ENCODE measurements around the gene CREB3L2. TPM values are rescaled to one million over a fixed set of nuclear protein-coding genes. Genes with fewer than 3 reads are reported as not detected.

The CREB3L2 gene
- total RNA-seq, 1 donor from 2014 or later, result 28.9 TPM

DNA sequence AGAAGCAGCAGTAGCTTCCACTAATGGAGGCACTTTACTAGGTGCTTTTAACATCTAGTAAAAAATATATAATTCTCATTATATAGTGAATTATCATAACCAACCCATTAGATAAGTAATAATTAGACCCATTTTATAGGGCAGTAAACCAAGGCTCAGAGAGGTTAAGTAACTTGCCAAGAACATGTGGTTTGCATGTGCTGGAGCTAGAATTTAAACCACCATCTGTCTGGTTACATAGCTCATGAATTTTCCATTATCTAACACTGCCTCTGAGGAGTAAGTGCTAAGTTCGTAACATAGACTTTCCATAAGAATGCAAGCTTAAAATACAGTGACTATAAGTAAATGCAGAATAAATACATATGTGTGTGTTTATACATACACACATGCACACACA is 41.9 kb downstream of the CREB3L2 start:
- no peak overlapping the region for H3K27ac ChIP-seq (replicated peaks)

DNA sequence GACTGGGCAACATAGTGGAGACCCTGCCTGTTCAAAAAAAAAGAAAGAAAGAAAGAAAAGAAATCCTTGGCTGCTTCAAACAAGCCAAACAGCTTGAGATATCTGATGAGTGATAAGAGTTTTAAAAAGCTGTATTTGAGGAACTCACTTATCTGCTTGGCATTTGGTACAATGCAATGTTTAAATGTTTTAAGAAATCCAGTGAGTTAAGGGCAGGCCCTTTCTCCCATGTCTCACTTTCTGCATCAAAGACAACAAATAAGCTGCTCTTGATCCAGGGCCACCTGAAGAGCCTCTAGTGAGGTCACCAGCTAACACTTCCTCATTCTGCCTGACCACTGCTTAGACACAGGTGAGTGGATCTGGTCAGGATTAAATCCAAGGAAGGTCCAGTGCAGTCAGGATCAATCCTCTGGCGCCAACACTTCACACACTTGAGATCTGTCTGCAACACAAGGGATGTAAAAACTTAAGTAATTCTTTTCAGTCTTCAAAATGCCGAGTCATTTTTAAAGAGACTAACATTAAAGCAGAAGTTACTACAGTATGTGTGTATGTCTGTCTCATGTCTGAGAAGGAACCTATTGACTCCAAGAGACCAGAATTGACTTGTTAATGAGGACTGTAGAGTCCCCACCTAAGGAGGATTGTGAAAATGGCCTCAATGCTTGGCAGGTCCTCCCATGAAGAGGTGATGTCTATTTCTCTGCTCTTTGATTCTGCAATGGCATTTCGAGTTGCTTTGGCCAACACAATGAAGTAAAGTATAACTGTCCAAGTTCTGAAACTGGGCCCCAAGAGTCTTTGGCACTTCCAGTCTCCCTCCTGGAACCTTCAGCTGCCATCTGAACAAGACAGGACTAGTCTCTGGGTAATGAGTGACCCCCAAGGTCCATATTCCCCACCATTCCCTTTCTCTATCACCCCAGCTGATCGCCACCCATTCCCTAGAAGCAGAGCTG is 43.1 kb downstream of the CREB3L2 start:
- DNase-seq, result no peak
- TF ChIP-seq, protein P1, sequence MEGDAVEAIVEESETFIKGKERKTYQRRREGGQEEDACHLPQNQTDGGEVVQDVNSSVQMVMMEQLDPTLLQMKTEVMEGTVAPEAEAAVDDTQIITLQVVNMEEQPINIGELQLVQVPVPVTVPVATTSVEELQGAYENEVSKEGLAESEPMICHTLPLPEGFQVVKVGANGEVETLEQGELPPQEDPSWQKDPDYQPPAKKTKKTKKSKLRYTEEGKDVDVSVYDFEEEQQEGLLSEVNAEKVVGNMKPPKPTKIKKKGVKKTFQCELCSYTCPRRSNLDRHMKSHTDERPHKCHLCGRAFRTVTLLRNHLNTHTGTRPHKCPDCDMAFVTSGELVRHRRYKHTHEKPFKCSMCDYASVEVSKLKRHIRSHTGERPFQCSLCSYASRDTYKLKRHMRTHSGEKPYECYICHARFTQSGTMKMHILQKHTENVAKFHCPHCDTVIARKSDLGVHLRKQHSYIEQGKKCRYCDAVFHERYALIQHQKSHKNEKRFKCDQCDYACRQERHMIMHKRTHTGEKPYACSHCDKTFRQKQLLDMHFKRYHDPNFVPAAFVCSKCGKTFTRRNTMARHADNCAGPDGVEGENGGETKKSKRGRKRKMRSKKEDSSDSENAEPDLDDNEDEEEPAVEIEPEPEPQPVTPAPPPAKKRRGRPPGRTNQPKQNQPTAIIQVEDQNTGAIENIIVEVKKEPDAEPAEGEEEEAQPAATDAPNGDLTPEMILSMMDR (IDR thresholded peaks at IDR 0.05; ENCODE audit: borderline replicate concordance), result no peak
- H3K27me3 ChIP-seq (ENCODE audit: low read depth), result no peaks in the 10 kb centered on the region
- H3K27ac ChIP-seq (replicated peaks), result peak overlapping the region; percentile 59
- H3K36me3 ChIP-seq, result no peaks in the 10 kb centered on the region
- peaks cover 78% of the 10 kb centered on the region for H3K4me1 ChIP-seq
- H3K9me3 ChIP-seq (replicated peaks), result no peaks in the 10 kb centered on the region
- intact Hi-C loops (cut with micrococcal nuclease), result no loop called here
- H3K4me3 ChIP-seq, result no peak overlapping the region

More for the DNA sequence above, 41.9 kb downstream of the CREB3L2 start:
- intact Hi-C loops (cut with micrococcal nuclease), result no loop called here
- Histone ChIP-seq H3K36me3 (no peaks in the 10 kb centered on the region), H3K4me1 (peaks cover 76% of the 10 kb centered on the region), H3K27me3 (ENCODE audit: low read depth) (no peaks in the 10 kb centered on the region), H3K4me3 (no peak overlapping the region), H3K9me3 (replicated peaks) (no peaks in the 10 kb centered on the region)
- DNase-seq, result no peak
- TF ChIP-seq, protein P1 (IDR thresholded peaks at IDR 0.05; ENCODE audit: borderline replicate concordance), result no peak

DNA sequence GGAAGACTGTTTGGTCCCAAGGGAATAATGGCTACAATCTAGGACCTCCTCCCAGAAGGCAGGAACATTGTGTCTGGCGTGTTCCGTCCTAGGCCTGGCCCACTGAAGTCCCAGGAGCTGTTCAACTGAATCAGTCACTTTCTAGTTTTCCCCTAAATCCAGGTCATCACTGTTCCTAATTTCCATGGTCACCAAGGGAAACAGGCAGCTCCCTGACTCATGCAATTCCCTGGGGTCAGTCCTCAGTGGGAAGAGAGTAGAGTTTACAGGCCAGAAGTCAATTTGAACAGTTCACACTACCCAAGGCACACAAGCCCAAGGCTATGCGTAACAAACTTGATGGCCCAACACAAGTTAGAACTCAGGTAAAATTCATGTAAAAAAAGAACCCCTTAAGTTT is 44.0 kb downstream of the CREB3L2 start:
- peak; percentile 31 for DNase-seq
- peaks cover 78% of the 10 kb centered on the region for H3K4me1 ChIP-seq
- no peak overlapping the region for H3K4me3 ChIP-seq
- intact Hi-C loops (cut with micrococcal nuclease), result no loop called here
- no peaks in the 10 kb centered on the region for H3K9me3 ChIP-seq (replicated peaks)
- TF ChIP-seq, protein P1 (IDR thresholded peaks at IDR 0.05; ENCODE audit: borderline replicate concordance), result no peak
- H3K27ac ChIP-seq (replicated peaks), result peak overlapping the region; percentile 59
- H3K36me3 ChIP-seq, result no peaks in the 10 kb centered on the region
- H3K27me3 ChIP-seq (ENCODE audit: low read depth), result no peaks in the 10 kb centered on the region

DNA sequence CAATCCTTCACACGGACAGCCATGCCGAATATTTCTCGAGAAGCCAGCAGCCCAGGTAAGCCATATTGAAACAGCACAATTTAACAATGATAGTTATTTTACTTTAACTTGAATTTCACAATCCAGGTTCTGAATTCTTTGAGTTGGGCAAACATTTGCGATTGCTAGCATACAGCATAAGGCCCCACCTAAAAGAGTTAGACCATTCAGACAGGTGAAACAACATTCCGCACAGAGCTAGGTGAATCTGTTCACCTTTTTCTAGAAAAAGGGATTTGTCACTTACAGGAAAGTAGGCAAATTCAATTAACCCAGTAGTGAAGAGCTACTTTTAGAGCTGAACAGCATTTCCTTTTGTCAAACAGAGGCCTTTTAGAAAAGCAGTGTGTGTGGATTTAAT is 45.3 kb downstream of the CREB3L2 start:
- Histone ChIP-seq H3K4me1 (peaks cover 83% of the 10 kb centered on the region), H3K4me3 (no peak overlapping the region), H3K36me3 (no peaks in the 10 kb centered on the region), H3K27ac (replicated peaks) (no peak overlapping the region), H3K9me3 (replicated peaks) (no peaks in the 10 kb centered on the region), H3K27me3 (ENCODE audit: low read depth) (no peaks in the 10 kb centered on the region)
- TF ChIP-seq, protein P1 (IDR thresholded peaks at IDR 0.05; ENCODE audit: borderline replicate concordance), result no peak
- intact Hi-C loops (cut with micrococcal nuclease), result no loop called here
- no peak for DNase-seq

DNA sequence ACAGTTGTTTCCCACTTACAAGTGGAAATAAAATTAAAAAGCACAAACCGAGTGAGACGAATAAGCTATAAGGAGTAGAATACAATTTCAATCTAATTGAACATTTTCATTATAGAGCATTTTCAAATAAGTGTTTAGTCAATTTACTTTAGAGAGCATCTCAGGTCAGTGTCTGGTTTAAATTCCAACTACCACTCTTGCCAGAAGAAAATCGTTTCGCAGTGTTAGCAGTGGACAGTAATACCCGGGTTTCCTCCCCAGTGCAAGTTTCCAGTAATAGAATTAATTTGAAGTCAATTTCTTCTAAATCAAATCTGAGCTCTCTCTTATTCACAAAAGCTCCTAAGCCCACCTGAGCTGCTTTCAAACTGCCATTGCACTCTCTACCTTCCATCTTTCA is 45.7 kb downstream of the CREB3L2 start:
- H3K27ac ChIP-seq (replicated peaks), result no peak overlapping the region
- no peaks in the 10 kb centered on the region for H3K36me3 ChIP-seq
- no peak for DNase-seq
- H3K4me1 ChIP-seq, result peaks cover 84% of the 10 kb centered on the region
- intact Hi-C loops (cut with micrococcal nuclease), result no loop called here
- H3K4me3 ChIP-seq, result no peak overlapping the region
- TF ChIP-seq, protein P1 (IDR thresholded peaks at IDR 0.05; ENCODE audit: borderline replicate concordance), result no peak
- H3K9me3 ChIP-seq (replicated peaks), result no peaks in the 10 kb centered on the region
- no peaks in the 10 kb centered on the region for H3K27me3 ChIP-seq (ENCODE audit: low read depth)

Measured in left ventricle myocardium inferior (tissue), 1 donor.